ENCODE results near the gene COL23A1.

The COL23A1 gene

GRCh38 chr5:178455480-178455835 lies 134.7 kb downstream of the COL23A1 start:
- DNase-seq = no peak

- DNase-seq = no peak
These were observed 135.2 kb downstream of the COL23A1 start for GRCh38 chr5:178454821-178455479.

GRCh38 chr5:178454303-178454702 lies 135.9 kb downstream of the COL23A1 start:
- no peak for DNase-seq

- DNase-seq = peak; percentile 89 to 93 (median 91)
These were observed 137.0 kb downstream of the COL23A1 start for GRCh38 chr5:178453224-178453623.

GRCh38 chr5:178450121-178451028 lies 139.8 kb downstream of the COL23A1 start:
- no peak for DNase-seq

GRCh38 chr5:178449163-178450070 lies 140.8 kb downstream of the COL23A1 start:
- DNase-seq = peak in 1 of 3 donors; percentile 39

- no peak for DNase-seq
These were observed 144.7 kb downstream of the COL23A1 start for GRCh38 chr5:178445534-178445933.

- peak; percentile 25 to 42 (median 39) for DNase-seq
These were observed 147.6 kb downstream of the COL23A1 start for GRCh38 chr5:178442405-178443257.

- DNase-seq = no peak
These were observed 148.5 kb downstream of the COL23A1 start for GRCh38 chr5:178441486-178442270.

GRCh38 chr5:178440181-178440580 lies 150.0 kb downstream of the COL23A1 start:
- no peak for DNase-seq

GRCh38 chr5:178439493-178440180 lies 150.6 kb downstream of the COL23A1 start:
- DNase-seq = no peak

GRCh38 chr5:178438796-178439195 lies 151.4 kb downstream of the COL23A1 start:
- DNase-seq = no peak

GRCh38 chr5:178437386-178438075 lies 152.7 kb downstream of the COL23A1 start:
- no peak for DNase-seq

- no peak for DNase-seq
These were observed 153.8 kb downstream of the COL23A1 start for GRCh38 chr5:178436326-178436940.

- DNase-seq = no peak
These were observed 154.6 kb downstream of the COL23A1 start for GRCh38 chr5:178435321-178436238.

- no peak for DNase-seq
These were observed 155.3 kb downstream of the COL23A1 start for GRCh38 chr5:178434851-178435250.

GRCh38 chr5:178434016-178434761 lies 156.0 kb downstream of the COL23A1 start:
- DNase-seq = no peak

Measured in suppressor macrophage treated with lipopolysaccharide for 1 hour (primary cell).